ENCODE data around the gene CHL1.
"Not testable (repeated sequence)": the region's sequence is repeated elsewhere in the genome, so short reads cannot be mapped to it uniquely, and the experiment has no call there.

The CHL1 gene

GRCh38 chr3:347581-347980 lies 151.0 kb downstream of the CHL1 start:
- no peak for DNase-seq

- DNase-seq, result no peak
Observed at GRCh38 chr3:350871-351371, 154.4 kb downstream of the CHL1 start.

DNA sequence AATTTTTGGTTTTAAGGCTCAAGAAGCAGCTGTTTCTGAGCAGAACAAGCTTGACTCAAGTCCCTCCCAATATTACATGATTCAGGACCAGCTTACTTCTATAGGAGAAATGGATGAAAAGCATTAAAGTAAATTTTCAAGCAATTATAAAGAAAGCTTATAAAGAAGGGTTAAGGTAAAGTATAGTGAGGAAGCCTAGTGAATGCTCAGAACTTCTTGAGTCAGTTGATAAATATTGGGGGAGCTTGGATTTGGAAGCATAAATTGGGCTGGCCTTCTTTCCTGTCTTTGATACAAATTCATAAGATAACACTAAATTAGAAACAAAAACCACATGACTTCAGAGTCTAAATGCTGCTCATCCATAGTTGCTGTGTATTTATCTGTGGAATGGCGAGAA lies 156.0 kb downstream of the CHL1 start:
- no peak for DNase-seq

GRCh38 chr3:353191-353739 lies 156.7 kb downstream of the CHL1 start:
- no peak for DNase-seq

DNA sequence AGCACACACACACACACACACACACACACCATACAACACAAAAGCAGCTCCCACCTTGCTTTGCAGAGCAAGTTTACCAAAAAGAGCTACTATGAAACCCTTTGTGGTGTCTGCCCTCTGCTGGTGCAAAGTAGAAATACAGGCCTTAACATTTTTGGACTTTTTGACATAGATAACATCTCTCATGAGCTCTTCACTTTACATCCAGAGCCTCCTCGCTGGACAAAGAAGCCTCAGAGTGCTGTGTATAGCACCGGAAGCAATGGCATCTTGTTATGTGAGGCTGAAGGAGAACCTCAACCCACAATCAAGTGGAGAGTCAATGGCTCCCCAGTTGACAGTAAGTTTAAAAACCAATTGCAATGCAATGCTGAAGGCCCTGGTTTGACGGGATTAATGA lies 157.9 kb downstream of the CHL1 start:
- DNase-seq, result no peak

GRCh38 chr3:355622-356021 lies 159.1 kb downstream of the CHL1 start:
- DNase-seq, result no peak

DNA sequence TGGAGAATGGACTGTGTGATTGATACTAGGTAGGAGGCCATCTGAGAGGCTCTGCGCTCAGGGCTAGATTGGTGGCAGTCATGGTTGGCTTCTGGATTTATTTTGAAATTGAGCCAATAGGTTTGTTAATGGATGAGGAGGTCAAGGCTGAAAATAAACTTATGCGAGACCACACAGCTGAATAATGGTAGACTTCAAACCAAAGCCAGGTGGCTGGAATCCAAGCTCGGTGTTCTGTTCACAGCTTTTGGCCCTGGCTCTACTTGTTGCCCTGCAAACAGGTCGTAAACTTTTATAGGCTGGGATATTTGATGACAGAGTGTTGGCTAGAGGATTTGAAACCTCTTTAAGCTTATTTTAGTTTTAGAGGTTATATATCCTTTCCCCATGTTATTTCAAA lies 160.4 kb downstream of the CHL1 start:
- no peak for DNase-seq

DNA sequence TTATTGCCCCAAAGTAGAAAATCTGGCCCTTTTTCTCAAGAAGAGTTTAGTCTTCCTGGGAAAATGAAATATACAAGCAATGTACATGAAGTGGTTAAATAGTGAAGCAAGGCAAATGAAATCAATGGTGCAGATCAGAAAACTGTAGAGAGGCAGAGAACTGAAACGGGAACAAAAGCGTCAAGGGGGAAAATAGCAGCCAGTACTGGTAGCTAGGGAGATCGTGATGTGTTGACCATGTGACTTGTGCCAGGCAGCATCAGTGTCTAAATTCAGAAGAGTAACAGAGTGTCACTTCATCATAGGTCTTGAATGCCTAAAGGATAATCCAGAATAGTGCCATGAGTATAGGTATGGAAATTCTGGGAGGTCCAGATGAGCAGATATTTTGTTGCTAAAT lies 163.1 kb downstream of the CHL1 start:
- no peak for DNase-seq

- no peak for DNase-seq
Observed at GRCh38 chr3:362681-363338, 166.2 kb downstream of the CHL1 start.

- no peak for DNase-seq
Observed at GRCh38 chr3:364287-364686, 167.7 kb downstream of the CHL1 start.

DNA sequence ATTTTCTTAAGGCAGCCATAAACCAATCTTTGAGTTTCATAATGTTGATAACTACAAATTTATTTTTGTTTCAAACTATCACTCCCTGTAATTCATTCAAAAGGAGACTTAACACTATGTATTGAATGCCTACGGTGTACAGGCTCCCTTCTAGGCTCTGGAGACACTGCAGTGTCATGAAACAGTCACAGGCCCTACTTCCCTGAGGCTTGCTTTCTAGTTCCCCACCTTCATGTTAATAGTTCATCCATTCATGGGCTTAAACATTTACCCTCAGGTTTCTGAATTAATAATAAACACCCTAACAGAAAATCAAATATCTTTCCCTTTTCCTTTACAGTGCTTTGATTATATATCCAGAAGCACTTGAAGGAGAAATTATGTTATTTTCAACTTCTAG lies 168.7 kb downstream of the CHL1 start:
- no peak for DNase-seq

DNA sequence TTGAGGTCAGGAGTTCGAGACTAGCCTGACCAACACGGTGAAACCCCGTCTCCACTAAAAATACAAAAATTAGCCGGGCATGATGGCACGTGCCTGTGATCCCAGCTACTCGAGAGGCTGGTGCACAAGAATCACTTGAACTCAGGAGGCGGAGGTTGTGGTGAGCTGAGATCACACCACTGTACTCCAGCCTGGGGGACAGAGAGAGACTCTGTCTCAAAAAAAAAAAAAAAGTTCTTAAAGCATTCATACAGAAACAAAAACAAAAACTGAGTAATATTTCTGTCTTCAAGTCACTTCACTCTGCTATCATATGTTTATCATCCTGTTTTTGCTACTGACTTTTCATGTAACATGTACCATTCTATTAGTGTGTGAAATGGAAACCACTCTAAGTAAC lies 169.7 kb downstream of the CHL1 start:
- not testable (repeated sequence) for DNase-seq

DNA sequence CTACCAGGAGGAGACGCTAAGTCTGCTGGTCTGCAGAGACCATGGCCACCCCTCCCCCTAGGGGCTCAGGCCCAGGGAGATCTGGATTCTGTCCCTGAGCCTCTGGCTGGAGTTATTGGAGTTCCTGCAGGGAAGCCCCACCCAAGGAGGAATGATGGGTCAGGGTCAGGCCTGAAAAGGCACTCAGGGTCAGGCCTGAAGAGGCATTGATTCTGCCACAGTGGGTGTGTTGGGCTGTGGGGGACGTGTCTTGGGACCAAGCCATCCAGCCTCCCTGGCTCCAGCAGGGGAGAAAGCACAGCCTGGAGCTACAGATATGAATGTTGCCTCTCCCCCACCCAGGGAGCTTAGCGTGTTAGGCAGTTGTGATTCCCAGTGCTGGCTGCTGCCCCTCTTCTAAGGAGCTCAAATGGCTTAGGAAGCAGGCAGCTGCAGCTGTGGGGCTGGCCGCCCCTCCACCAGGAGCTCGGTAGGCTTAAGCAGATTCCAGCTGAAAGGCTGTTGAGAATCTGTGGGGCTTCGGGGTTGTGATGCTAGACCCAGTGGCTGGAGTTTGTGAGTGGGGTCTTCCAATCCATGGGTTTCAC lies 176.7 kb downstream of the CHL1 start:
- no peak for DNase-seq

DNA sequence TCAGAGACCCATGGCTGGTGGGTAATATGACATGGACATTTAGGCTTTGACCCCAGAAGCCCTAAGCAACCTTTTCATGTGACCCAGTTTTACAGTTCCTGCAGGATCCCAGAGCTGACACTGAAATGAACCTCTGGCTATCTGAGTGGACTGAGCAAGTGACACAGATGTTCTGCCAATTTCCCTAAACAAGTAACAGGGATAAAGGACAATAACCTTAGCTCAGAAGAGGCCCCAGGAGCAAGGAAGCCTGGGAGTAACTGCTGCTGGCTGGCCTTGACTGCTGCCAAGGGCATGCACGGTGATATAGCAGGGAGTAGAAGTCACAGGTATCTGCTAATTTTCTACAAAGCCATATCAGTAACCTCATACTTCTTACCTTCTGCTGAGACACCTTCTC lies 177.9 kb downstream of the CHL1 start:
- no peak for DNase-seq

DNA sequence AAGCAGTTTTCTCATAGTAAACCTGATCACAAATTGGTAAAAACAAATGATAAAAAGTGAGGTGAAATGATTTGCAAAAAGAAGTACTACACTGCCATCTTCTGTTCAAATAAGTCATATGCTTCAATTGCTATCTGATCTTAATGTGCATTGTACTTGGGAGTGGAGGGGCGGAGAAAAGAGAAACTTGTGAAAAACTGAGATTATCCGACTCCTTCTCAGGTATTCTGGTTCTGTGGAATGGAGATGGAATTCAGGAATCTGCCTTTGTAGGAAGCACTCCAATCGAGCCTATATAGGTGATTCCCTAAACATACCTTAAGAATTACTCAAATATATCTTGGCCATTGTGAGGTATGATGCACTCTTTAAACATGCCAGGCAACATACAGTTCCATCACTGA lies 180.6 kb downstream of the CHL1 start:
- no peak for DNase-seq

- DNase-seq, result no peak
Observed at GRCh38 chr3:380801-381200, 184.2 kb downstream of the CHL1 start.

DNA sequence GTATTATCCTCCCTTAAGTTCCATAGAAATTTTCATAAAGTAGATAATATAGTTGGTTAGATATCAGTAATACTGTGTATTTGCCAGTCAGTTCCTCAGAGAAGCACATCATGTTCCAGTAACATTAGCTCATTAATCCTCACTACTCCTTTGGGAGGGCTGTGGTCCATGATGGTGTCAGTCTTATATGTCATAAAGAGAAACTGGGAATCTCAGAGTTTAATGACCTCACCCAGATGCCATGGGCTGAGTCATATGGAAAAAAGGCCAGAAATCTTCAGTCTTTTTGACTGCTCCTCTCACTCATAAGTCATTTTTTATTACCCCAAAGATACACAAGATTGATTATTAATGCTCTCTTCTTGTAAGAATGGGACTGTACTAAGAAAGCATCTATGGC lies 188.6 kb downstream of the CHL1 start:
- DNase-seq, result no peak

GRCh38 chr3:394775-395174 lies 198.2 kb downstream of the CHL1 start:
- no peak for DNase-seq

DNA sequence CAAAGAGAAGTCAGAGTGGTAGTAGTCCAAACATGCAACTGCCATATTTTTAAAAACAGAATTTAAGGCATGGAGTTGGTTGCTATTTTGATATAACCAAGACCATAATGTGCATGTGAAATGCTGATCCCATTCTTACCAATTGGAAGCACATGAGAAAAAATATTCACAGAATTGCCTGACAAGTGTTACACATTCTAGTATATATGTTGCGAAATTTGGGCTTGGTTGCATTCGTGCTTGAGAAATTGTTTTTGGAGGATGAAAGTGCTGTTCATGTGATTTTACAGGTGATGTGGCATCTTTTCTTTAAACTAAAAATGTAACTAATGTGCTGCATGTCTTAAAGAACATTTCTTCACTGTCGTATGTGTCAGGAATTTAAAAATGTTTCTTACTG lies 199.7 kb downstream of the CHL1 start:
- DNase-seq, result no peak

- no peak for DNase-seq
Observed at GRCh38 chr3:399647-400046, 203.1 kb downstream of the CHL1 start.

- DNase-seq, result no peak
Observed at GRCh38 chr3:403826-404225, 207.3 kb downstream of the CHL1 start.

DNA sequence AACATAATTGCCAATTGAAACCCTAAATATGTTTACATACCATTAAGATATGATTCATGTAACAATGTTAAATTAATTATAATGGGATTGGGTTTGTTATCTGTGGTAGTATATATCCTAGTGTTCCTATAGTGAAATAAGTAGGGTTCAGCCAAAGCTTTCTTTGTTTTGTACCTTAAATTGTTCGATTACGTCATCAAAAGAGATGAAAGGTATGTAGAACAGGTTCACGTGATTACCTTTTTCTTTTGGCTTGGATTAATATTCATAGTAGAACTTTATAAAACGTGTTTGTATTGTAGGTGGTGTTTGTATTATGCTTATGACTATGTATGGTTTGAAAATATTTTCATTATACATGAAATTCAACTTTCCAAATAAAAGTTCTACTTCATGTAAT lies 212.4 kb downstream of the CHL1 start:
- no peak for DNase-seq

DNA sequence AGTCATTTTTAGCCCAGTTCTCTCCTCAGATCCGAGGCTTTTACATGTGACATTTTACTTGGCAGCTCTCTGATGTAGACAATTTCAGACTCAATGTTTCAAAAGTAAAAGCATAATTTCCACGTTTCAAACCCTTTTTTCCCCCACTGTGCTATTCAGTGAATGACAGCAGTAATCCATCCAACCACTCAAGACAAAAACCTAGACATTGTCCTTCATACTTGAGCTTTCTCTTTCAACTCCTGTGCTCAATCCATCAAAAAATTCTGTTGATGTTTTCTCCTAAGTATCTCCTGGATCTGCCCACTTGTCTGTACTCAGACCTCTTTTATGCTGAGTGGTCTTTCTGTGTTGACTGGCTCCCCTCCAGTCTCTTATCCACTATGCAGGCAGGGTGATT lies 214.7 kb downstream of the CHL1 start:
- DNase-seq, result no peak

GRCh38 chr3:414063-414462 lies 217.5 kb downstream of the CHL1 start:
- DNase-seq, result no peak
